HG02938 (cell line): Measurements from ENCODE around the gene ZSCAN29.
A peak's percentile ranks its signal among the peaks of the same experiment; 100 is the strongest.

ENCODE experiments used
- ATAC-seq: cut with Tn5 transposase; IDR thresholded peaks from one replicate; pipeline ENCODE4 v1.9.1; 2021; ENCODE audit warnings: mild to moderate bottlenecking, moderate library complexity; ENCODE audit not compliant: unreplicated experiment

The ZSCAN29 gene

GRCh38 chr15:43352693-43353382 lies 18.0 kb downstream of the ZSCAN29 start:
- no peak for ATAC-seq

GRCh38 chr15:43347114-43347513 lies 23.7 kb downstream of the ZSCAN29 start:
- ATAC-seq: no peak

- ATAC-seq: no peak
Observed at GRCh38 chr15:43346305-43346704, 24.5 kb downstream of the ZSCAN29 start.

GRCh38 chr15:43330780-43331087 lies 40.1 kb downstream of the ZSCAN29 start:
- no peak for ATAC-seq

- peak; percentile 86 for ATAC-seq
Observed at GRCh38 chr15:43329960-43330779, 40.7 kb downstream of the ZSCAN29 start, which contains the start of gene LCMT2. LCMT2 (minus strand) TSS chr15:43330573; CDS start chr15:43330489, 84 bp downstream.

- ATAC-seq: no peak
Observed at GRCh38 chr15:43329217-43329959, 41.5 kb downstream of the ZSCAN29 start.

- no peak for ATAC-seq
Observed at GRCh38 chr15:43325039-43325684, 45.7 kb downstream of the ZSCAN29 start.

- no peak for ATAC-seq
Observed at GRCh38 chr15:43318990-43319771, 51.7 kb downstream of the ZSCAN29 start.

- ATAC-seq: no peak
Observed at GRCh38 chr15:43317566-43318184, 53.2 kb downstream of the ZSCAN29 start.

- ATAC-seq: no peak
Observed at GRCh38 chr15:43316971-43317346, 53.9 kb downstream of the ZSCAN29 start.

- no peak for ATAC-seq
Observed at GRCh38 chr15:43316016-43316970, 54.5 kb downstream of the ZSCAN29 start.

- no peak for ATAC-seq
Observed at GRCh38 chr15:43314171-43314570, 56.7 kb downstream of the ZSCAN29 start.

- no peak for ATAC-seq
Observed at GRCh38 chr15:43312378-43312777, 58.5 kb downstream of the ZSCAN29 start.
